SH-SY5Y (cell line): ENCODE results near the gene UBFD1.

Experiments
- GATA2 ChIP-seq: IDR thresholded peaks from 2 replicates; pipeline ENCODE4 v1.6.1; 2011; ENCODE audit warnings: mild to moderate bottlenecking, low read depth, low read length
- GATA3 ChIP-seq: IDR thresholded peaks from 2 replicates; pipeline ENCODE4 v1.6.1; 2011; ENCODE audit warnings: low read depth, mild to moderate bottlenecking, low read length, moderate library complexity

The UBFD1 gene

GRCh38 chr16:23544436-23544835 lies 13.1 kb upstream of the UBFD1 start:
- TF ChIP-seq GATA3 (no peak), GATA2 (no peak)

GRCh38 chr16:23549938-23550337 lies 7.6 kb upstream of the UBFD1 start:
- TF ChIP-seq GATA2, result no peak
- no peak for TF ChIP-seq GATA3

GRCh38 chr16:23552161-23552560 lies 5.4 kb upstream of the UBFD1 start:
- TF ChIP-seq GATA3 (no peak), GATA2 (no peak)

- TF ChIP-seq GATA3 (no peak), GATA2 (no peak)
Observed at GRCh38 chr16:23554536-23554935, 3.0 kb upstream of the UBFD1 start.

GRCh38 chr16:23557779-23558702 lies 514 bp downstream of the UBFD1 start:
- no peak for TF ChIP-seq GATA2
- no peak for TF ChIP-seq GATA3

- TF ChIP-seq GATA2 (no peak), GATA3 (no peak)
Observed at GRCh38 chr16:23561586-23561985, 4.1 kb downstream of the UBFD1 start.

- TF ChIP-seq GATA3, result no peak
- no peak for TF ChIP-seq GATA2
Observed at GRCh38 chr16:23562505-23562904, 5.0 kb downstream of the UBFD1 start.

GRCh38 chr16:23563186-23563585 lies 5.7 kb downstream of the UBFD1 start:
- no peak for TF ChIP-seq GATA3
- no peak for TF ChIP-seq GATA2

GRCh38 chr16:23564575-23565363 lies 7.2 kb downstream of the UBFD1 start:
- TF ChIP-seq GATA2, result no peak
- no peak for TF ChIP-seq GATA3

- TF ChIP-seq GATA3 (no peak), GATA2 (no peak)
Observed at GRCh38 chr16:23566724-23567123, 9.2 kb downstream of the UBFD1 start.

- TF ChIP-seq GATA3, result no peak
- TF ChIP-seq GATA2, result no peak
Observed at GRCh38 chr16:23567602-23568001, 10.1 kb downstream of the UBFD1 start.

- TF ChIP-seq GATA2, result no peak
- no peak for TF ChIP-seq GATA3
Observed at GRCh38 chr16:23570992-23571632, 13.6 kb downstream of the UBFD1 start.

GRCh38 chr16:23571895-23572294 lies 14.4 kb downstream of the UBFD1 start:
- TF ChIP-seq GATA3 (no peak), GATA2 (no peak)

GRCh38 chr16:23572394-23572793 lies 14.9 kb downstream of the UBFD1 start:
- TF ChIP-seq GATA2 (no peak), GATA3 (no peak)

GRCh38 chr16:23573817-23574216 lies 16.3 kb downstream of the UBFD1 start:
- TF ChIP-seq GATA2 (no peak), GATA3 (no peak)
